Measurements from ENCODE around the gene PXT1. TPM values are rescaled to one million over a fixed set of nuclear protein-coding genes. Genes with fewer than 3 reads are reported as not detected.
A peak's percentile ranks its signal among the peaks of the same experiment; 100 is the strongest.

Gene PXT1
- total RNA-seq, 1 donor from 2014 or later = 0.19 TPM

- DNase-seq (ENCODE audit: low read depth) = no peak
Observed at GRCh38 chr6:36392621-36393020, 50.0 kb downstream of the PXT1 start.

DNA sequence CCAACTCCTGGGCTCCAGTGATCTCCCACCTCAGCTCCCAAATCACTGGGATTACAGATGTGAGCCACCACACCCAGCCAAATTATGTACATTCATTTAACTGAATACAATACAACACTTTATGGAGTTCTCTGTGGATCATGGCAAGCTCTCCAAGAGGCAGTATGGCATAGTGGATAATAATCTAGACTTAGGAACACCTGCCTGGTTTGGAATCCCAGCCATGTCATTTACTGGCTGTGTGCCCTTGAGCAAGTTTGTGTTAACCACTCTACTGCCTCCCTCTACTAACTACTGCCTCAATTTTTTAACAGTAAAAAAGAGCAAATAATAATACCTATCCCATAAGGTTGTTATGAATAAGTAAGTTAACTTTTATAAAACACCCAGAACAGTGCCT, 53.3 kb downstream of the PXT1 start:
- DNase-seq (ENCODE audit: low read depth) = no peak

DNA sequence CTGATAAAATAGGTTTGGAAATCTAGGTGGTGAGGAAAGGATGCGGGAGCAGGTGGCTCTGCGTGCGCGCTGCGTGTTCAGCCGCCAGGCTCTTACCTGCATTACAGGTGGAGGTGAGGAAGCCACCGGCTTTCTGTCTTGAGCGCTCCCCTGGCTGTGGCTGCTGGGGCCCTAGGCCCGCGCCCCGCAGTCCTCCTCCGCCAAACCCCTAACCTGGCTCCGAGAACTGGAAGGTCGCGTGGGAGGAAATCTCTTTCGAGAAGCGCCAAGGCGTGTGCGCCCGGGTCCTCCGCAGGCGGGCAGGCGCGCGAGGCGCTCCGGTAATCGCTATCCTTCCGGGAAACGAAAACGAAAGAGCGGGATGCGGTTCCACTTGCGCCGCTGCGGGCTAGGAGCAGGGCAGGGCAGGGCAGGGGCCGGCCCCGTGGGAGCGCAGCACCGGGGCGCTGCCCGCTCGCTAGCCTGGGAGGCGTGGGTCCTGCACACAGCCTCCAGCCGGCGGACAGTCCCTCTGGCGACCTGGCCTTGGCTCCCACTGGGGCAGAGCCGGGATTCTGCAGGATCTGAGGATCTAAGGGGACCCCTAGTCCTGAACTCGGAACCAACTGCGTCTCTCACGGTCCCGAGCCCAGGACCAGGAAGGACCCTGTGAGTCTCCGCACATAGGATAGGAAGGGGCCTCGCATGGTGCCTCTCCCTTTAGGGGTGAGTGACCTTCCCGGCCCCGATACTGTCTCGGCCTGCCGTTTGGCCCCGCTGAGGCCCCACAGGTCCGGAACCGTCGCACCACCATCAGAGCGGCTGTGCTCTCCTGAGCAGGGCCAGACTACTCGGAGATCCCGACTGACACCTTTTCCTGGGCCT, 55.0 kb downstream of the PXT1 start, which contains the start of gene ETV7:
Gene ETV7 (minus strand): TSS at position 230 of the 864 bp plus-strand sequence. CDS start 128 bp downstream, at position 102.
- peak; percentile 11 for DNase-seq (ENCODE audit: low read depth)

DNA sequence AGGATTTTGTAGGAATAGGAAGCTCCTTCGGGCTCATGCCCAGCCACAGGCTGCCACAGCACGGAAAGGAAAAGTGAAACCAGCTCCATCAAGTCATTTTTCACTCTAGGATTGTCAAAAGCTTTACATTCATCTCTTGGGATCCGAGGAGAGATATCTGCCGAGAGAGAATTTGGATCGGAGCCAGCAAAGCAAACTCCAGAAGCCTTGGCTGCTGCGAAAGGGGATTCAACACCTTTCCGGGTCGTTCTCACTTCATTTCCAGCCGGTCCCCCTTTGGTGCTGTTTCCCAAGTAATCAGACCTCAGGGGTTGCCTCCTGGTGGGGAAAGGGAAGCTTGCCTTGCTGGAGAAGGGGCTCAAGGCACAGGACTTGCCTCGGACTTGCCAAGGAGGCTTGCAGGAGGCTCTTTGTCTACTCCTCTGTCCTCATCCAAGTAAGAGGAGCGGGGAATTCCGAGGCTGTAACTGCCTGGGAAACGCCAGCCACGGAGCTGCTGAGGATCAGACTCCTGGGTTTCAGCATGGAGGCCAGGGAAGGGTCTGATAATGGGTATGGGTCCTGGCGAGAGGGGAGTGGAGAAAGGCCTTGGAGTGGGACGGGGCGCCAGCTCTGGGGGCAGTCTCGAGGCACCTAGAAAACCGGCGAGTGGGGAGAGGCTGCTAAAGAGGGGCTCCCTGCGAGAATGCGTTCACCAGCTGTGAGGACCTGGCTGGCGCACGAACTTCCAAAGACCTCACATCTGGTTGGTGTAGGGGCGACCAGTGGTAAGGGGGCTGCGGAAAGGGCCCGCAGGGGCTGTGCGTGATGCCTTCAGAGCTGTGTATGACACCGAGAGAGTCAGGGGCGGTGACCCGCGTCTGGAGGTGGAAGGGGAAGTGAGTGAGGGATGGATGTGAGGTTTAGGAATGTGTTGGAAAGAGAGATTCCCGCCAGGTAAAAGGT, 55.9 kb downstream of the PXT1 start:
- DNase-seq (ENCODE audit: low read depth) = peak; percentile 57

GRCh38 chr6:36384095-36384494, 58.6 kb downstream of the PXT1 start:
- no peak for DNase-seq (ENCODE audit: low read depth)

DNA sequence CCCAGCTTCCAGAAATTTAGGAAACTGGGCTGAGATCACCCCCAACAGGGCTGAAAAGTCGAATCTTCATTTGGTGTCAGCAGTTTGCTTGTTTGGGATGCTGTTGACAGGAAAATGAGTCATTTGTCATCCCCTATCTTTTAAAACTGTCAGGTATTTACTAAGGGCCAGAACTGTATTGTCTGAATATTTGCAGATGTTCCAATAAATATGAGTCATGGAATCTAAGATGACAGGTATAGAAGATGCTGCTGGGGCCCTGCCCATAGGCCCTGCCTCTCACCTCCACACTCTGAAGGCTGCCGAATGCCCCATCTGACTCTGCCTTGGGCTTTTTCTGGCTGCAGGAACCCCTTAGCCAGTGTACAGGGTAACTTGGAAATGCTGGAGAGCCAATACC, 59.0 kb downstream of the PXT1 start:
- no peak for DNase-seq (ENCODE audit: low read depth)

DNA sequence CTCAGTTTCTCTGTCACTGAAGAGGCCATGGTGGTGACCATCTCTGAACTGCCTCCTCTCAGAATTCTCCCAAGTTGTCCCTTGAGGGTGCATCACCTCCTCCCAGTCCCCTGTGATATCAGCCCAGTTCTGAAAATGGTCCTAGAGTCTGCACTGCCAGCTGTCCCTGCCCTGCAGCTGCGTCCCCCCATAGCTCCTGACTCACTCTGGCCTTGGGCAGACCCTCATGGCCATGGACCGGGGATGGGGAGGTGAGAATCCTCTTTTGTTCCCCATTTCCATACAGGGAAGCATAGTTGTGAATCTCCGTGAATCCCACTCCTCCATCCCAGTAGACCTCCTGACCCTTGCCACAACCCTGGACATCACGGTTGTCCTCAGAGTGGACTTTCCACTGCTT, 59.7 kb downstream of the PXT1 start:
- no peak for DNase-seq (ENCODE audit: low read depth)

DNA sequence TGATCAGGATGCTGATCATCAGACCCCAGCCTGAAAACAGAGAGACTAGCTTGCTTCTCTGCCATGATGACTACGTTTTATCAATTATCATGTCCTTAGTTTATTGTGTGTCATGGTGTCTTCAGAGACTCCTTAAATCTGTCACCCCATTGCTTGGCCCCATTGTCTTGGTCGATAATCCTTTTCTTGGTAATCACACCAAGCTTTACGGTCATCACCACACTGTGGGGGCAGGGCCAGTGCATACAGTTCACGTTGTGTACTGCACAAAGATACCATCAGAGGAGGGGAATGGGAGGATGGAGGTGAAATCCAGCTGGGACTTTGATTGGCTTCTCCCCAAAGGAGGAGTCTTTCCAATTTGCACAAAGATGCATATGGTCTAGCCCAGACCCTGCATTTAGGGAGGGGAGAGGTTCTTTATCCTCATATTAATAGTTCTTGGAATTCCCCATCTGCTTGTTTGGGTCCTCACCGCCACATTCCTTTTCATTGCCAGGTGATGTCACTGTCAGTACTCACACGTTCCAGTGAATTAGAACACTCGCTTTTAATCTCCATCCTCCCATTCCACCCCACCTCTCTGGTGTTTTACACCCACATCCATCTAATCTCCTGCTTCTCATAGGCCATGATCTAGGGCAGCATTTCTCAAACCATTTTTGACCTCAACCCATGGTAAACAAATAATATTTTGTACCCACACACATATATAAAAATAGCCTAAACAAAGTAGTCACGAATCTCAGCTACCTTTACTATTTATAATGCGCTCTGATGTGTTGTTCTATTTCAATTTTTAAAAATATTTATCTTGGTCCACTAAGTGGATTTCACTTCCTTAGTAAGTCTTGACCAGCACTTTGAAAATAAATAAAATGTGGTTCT, 60.9 kb downstream of the PXT1 start:
- no peak for DNase-seq (ENCODE audit: low read depth)

- DNase-seq (ENCODE audit: low read depth) = no peak
Observed at GRCh38 chr6:36380166-36380565, 62.5 kb downstream of the PXT1 start.

- no peak for DNase-seq (ENCODE audit: low read depth)
Observed at GRCh38 chr6:36378936-36379335, 63.7 kb downstream of the PXT1 start.

- no peak for DNase-seq (ENCODE audit: low read depth)
Observed at GRCh38 chr6:36378243-36378920, 64.3 kb downstream of the PXT1 start.

- no peak for DNase-seq (ENCODE audit: low read depth)
Observed at GRCh38 chr6:36377594-36377993, 65.1 kb downstream of the PXT1 start.

DNA sequence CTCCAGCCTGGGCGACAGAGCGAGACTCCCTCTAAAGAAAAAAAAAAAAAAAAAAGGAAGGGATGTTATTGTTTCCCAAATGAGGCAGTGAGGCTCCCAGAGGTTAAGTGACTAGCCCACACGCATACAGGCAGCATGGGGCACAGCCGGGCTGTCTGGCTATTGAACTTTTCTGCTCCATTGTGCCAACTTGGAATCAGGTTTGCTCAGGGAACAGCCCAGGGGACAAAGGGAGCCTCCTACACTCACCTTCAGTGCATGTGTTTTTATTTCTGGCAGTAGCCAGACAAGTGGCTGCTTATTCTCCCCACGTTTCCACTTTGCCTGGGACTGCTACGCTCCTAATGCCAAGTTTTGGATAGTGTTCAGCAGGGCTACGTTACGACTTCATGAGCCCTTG, 65.9 kb downstream of the PXT1 start:
- DNase-seq (ENCODE audit: low read depth) = no peak

DNA sequence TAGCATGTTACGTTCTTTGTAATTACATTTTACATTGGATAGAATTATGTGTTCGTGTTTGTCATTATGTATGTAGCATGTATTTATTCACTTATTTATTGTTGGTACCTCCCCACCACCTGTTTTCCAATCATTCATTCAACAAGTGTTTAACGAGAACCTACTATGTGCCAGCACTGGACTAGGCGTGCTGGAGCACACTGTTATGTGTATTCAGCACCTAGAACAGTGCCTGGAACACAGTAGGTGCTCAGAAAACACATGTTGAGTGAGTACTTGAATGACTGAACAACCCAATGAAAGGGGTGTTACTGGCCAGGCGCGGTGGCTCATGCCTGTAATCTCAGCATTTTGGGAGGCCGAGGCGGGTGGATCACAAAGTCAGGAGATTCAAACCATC, 66.5 kb downstream of the PXT1 start:
- DNase-seq (ENCODE audit: low read depth) = no peak

DNA sequence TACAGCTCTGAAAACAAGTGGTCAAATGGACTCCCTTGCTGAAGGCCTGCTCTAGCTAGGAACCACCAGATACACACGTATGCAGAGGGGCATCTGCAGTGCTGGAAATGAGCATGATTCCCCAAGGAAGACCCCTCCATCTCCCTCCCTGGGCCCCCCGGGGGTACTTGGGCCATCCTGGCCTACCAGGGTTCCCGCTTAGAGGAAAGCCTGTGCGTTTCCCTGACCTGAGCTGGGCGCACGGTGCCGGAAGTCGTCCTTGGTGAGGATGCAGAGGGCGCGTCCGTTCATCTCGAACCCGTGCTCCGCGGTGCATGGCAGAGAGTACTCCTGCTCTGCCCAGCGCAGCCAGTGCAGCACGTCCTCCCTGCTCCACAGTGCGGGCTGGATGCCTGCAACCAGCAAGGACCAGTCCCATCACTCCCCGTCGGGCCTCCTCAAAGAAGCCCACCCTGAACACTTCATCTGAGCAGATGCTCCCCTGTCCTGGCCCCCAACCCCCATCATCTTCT, 67.0 kb downstream of the PXT1 start:
- no peak for DNase-seq (ENCODE audit: low read depth)

- DNase-seq (ENCODE audit: low read depth) = no peak
Observed at GRCh38 chr6:36374972-36375371, 67.7 kb downstream of the PXT1 start.

- DNase-seq (ENCODE audit: low read depth) = no peak
Observed at GRCh38 chr6:36374194-36374593, 68.5 kb downstream of the PXT1 start.

DNA sequence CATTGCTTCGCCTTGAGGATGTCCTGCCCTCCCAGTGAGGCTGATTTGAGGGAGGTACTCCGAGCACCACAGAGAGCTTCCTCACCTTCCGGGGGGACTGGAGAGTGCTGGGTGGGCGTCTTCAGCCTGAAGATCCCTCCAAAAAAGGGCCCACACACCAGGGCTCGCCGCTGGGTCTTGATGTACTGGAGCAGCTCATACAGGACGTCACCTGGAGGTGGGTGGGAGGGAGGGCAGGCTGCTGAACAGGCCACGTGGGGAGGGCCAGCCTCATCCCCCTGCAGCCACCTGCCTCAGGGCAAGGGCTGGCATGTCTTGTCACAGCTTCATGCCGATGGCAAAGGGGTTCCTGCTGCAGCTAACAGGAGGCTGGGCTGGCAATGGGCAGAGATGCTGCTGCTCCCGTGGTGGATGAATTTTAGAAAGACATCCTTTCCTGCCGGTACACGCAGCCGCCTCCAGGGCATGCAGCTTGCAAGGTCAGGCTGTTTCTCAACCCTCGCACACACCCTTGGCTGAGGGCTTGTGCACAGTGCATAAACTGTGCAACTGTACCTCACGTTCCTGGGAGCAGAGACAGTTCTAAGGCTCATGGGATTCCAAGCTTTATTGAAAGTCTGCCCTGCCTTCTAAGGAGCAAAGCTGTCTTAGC, 69.2 kb downstream of the PXT1 start:
- DNase-seq (ENCODE audit: low read depth) = no peak

- no peak for DNase-seq (ENCODE audit: low read depth)
Observed at GRCh38 chr6:36372088-36372487, 70.6 kb downstream of the PXT1 start.

GRCh38 chr6:36371211-36371610, 71.4 kb downstream of the PXT1 start:
- DNase-seq (ENCODE audit: low read depth) = no peak
